C4-2B (cell line): ENCODE results near the gene DPEP1.

Source experiments
- ZFX ChIP-seq: fragments of 450-650 bp; IDR thresholded peaks from 2 replicates; pipeline ENCODE4 v1.6.1; 2017
- TF ChIP-seq, protein P1 (sequence below): fragments of 450-650 bp; conservative IDR thresholded peaks from 2 replicates; pipeline ENCODE4 v1.5.1; 2017; ENCODE audit warnings: mild to moderate bottlenecking

DNA sequence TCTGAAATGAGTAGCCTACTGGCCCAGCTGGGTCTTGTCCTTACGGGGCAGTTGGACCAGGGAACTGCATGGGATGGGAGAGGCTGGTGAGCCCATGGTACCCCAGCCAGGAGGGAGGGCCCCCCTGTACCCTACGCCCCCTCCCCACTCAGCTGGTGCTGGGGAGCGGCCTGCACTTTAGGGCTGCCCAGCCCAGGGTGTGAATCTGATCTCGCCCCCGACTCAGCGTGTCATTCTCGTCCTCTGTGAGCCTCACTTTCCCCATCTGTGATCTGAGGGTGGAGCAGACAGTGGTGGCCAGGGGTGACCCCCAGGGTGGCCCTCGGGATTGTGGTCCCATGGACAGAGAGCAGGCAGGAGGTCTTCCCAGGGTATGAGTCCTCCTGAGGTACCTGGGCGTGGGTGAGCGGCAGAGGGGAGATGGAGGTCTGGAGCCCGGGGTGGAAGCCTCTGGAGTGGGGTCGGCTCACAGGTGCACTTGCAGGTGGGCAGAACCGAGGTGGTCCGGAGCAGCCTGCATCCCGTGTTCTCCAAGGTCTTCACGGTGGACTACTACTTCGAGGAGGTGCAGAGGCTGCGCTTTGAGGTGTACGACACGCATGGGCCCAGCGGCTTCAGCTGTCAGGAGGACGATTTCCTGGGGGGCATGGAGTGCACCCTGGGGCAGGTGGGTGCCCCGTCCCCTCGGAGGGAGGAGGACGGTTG is 36.2 kb upstream of the DPEP1 start:
- TF ChIP-seq, protein P1, sequence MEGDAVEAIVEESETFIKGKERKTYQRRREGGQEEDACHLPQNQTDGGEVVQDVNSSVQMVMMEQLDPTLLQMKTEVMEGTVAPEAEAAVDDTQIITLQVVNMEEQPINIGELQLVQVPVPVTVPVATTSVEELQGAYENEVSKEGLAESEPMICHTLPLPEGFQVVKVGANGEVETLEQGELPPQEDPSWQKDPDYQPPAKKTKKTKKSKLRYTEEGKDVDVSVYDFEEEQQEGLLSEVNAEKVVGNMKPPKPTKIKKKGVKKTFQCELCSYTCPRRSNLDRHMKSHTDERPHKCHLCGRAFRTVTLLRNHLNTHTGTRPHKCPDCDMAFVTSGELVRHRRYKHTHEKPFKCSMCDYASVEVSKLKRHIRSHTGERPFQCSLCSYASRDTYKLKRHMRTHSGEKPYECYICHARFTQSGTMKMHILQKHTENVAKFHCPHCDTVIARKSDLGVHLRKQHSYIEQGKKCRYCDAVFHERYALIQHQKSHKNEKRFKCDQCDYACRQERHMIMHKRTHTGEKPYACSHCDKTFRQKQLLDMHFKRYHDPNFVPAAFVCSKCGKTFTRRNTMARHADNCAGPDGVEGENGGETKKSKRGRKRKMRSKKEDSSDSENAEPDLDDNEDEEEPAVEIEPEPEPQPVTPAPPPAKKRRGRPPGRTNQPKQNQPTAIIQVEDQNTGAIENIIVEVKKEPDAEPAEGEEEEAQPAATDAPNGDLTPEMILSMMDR, result no peak
- TF ChIP-seq ZFX, result no peak
